Astrocyte (in vitro differentiated cells and primary cell): ENCODE data around the gene ZNF845. TPM values are rescaled to one million over a fixed set of nuclear protein-coding genes. Genes with fewer than 3 reads are reported as not detected.

ENCODE experiments used
- DNase-seq: peaks from one replicate; pipeline ENCODE4 v3.0.0-alpha.2; 2010; ENCODE audit warnings: low read depth
- FAIRE-seq: peaks from 2 replicates; lab custom pipeline; 2011; peaks lifted over from hg19 to GRCh38; lab: Jason Lieb, UNC
- H2AFZ ChIP-seq: 2 replicates; pipeline ENCODE4 v1.6.0; 2012; ENCODE audit warnings: low read depth, low read length, inconsistent platforms
- H3K27ac ChIP-seq: 2 replicates; pipeline ENCODE4 v1.5.1; 2011; ENCODE audit warnings: low read depth, low read length, inconsistent platforms
- H3K27me3 ChIP-seq: 2 replicates; pipeline ENCODE4 v1.6.0; 2011; ENCODE audit warnings: low read length, inconsistent platforms; ENCODE audit not compliant: insufficient read depth
- H3K36me3 ChIP-seq: 2 replicates; pipeline ENCODE4 v1.5.1; 2011; ENCODE audit warnings: low read length, inconsistent platforms; ENCODE audit not compliant: insufficient read depth
- H3K4me1 ChIP-seq: 2 replicates; pipeline ENCODE4 v1.5.1; 2011; ENCODE audit warnings: low read length, inconsistent platforms; ENCODE audit not compliant: insufficient read depth
- H3K4me2 ChIP-seq: 2 replicates; pipeline ENCODE4 v1.6.0; 2012; ENCODE audit warnings: low read length, inconsistent platforms
- H3K4me3 ChIP-seq: 2 replicates; pipeline ENCODE4 v1.5.1; 2011; ENCODE audit warnings: low read depth, mild to moderate bottlenecking, low read length, inconsistent platforms; ENCODE audit not compliant: insufficient read depth
- H3K79me2 ChIP-seq: 2 replicates; pipeline ENCODE4 v1.6.0; 2012; ENCODE audit warnings: mild to moderate bottlenecking, low read length, inconsistent platforms; ENCODE audit not compliant: insufficient read depth
- H3K9ac ChIP-seq: 2 replicates; pipeline ENCODE4 v1.6.0; 2012; ENCODE audit warnings: mild to moderate bottlenecking, low read length, inconsistent platforms
- H3K9me3 ChIP-seq: 2 replicates; pipeline ENCODE4 v1.5.1; 2012; ENCODE audit warnings: low read depth, mild to moderate bottlenecking, low read length, inconsistent platforms; ENCODE audit not compliant: insufficient read depth
- H4K20me1 ChIP-seq: 2 replicates; pipeline ENCODE4 v1.6.0; 2012; ENCODE audit warnings: low read length, inconsistent platforms; ENCODE audit not compliant: insufficient read depth
- H3K27ac Mint-ChIP-seq: one replicate; pipeline ENCODE4 v1.8.0; 2021; ENCODE audit warnings: mild to moderate bottlenecking, mixed read lengths; ENCODE audit not compliant: unreplicated experiment
- H3K27me3 Mint-ChIP-seq: one replicate; pipeline ENCODE4 v1.8.0; 2021; ENCODE audit warnings: low read depth, mixed read lengths; ENCODE audit not compliant: unreplicated experiment
- H3K36me3 Mint-ChIP-seq: one replicate; pipeline ENCODE4 v1.8.0; 2021; ENCODE audit warnings: low read depth, mixed read lengths; ENCODE audit not compliant: unreplicated experiment
- H3K4me1 Mint-ChIP-seq: one replicate; pipeline ENCODE4 v1.8.0; 2021; ENCODE audit warnings: low read depth, mixed read lengths; ENCODE audit not compliant: unreplicated experiment
- H3K4me3 Mint-ChIP-seq: one replicate; pipeline ENCODE4 v1.8.0; 2021; ENCODE audit warnings: mild to moderate bottlenecking, moderate library complexity, mixed read lengths; ENCODE audit not compliant: unreplicated experiment
- H3K9me3 Mint-ChIP-seq: one replicate; pipeline ENCODE4 v1.8.0; 2021; ENCODE audit warnings: mild to moderate bottlenecking, mixed read lengths; ENCODE audit not compliant: unreplicated experiment
- CTCF ChIP-seq: IDR thresholded peaks from 2 replicates; pipeline ENCODE4 v1.5.1; 2011; ENCODE audit warnings: low read depth, mild to moderate bottlenecking, inconsistent platforms, low read length, moderate library complexity; ENCODE audit not compliant: insufficient read depth
- EZH2 ChIP-seq: IDR thresholded peaks from 2 replicates; pipeline ENCODE4 v1.6.1; 2012; ENCODE audit warnings: mild to moderate bottlenecking, low read length, inconsistent platforms; ENCODE audit not compliant: insufficient read depth
- total RNA-seq: library from RNA; stranded (reverse); gene quantifications from 2 replicates; pipeline ENCODE4 v1.2.1, GENCODE V29; 2021

ZNF845 gene
- total RNA-seq, 1 donor from 2014 or later: 6.3 TPM

- H3K36me3 Mint-ChIP-seq: peaks cover 74% of the 10 kb centered on the region
- Histone ChIP-seq H3K4me1 (no peaks in the 10 kb centered on the region), H3K9me3 (peaks cover 32% of the 10 kb centered on the region), H4K20me1 (no peaks in the 10 kb centered on the region), H2AFZ (no peak overlapping the region), H3K79me2 (no peaks in the 10 kb centered on the region), H3K36me3 (no peaks in the 10 kb centered on the region), H3K4me2 (no peak overlapping the region), H3K9ac (no peak overlapping the region), H3K27me3 (no peaks in the 10 kb centered on the region), H3K27ac (no peak overlapping the region), H3K4me3 (no peak overlapping the region)
- TF ChIP-seq CTCF: no peak
- no peak for TF ChIP-seq EZH2
- no peak for DNase-seq
- peaks cover 68% of the 10 kb centered on the region for H3K9me3 Mint-ChIP-seq
- H3K4me3 Mint-ChIP-seq: no peak overlapping the region
- no peaks in the 10 kb centered on the region for H3K27me3 Mint-ChIP-seq
- no peak for FAIRE-seq
- no peak overlapping the region for H3K27ac Mint-ChIP-seq
- no peaks in the 10 kb centered on the region for H3K4me1 Mint-ChIP-seq
These were observed 47.8 kb downstream of the ZNF845 start for GRCh38 chr19:53381376-53381775.

- H3K27ac ChIP-seq: no peak overlapping the region
- no peaks in the 10 kb centered on the region for H3K4me1 ChIP-seq
- H3K9me3 ChIP-seq: peaks cover 14% of the 10 kb centered on the region
- peak; percentile 18 for DNase-seq
- TF ChIP-seq CTCF: no peak
- TF ChIP-seq EZH2: no peak
- H3K4me3 ChIP-seq: no peak overlapping the region
- H3K9me3 Mint-ChIP-seq: peaks cover 36% of the 10 kb centered on the region
- no peaks in the 10 kb centered on the region for H3K79me2 ChIP-seq
- H3K4me2 ChIP-seq: no peak overlapping the region
- H3K27me3 Mint-ChIP-seq: no peaks in the 10 kb centered on the region
- peaks cover 30% of the 10 kb centered on the region for H3K36me3 Mint-ChIP-seq
- no peak overlapping the region for H3K4me3 Mint-ChIP-seq
- H3K27me3 ChIP-seq: no peaks in the 10 kb centered on the region
- no peak for FAIRE-seq
- no peak overlapping the region for H2AFZ ChIP-seq
- no peak overlapping the region for H3K9ac ChIP-seq
- H4K20me1 ChIP-seq: no peaks in the 10 kb centered on the region
- peaks cover 3% of the 10 kb centered on the region for H3K4me1 Mint-ChIP-seq
- no peaks in the 10 kb centered on the region for H3K36me3 ChIP-seq
- H3K27ac Mint-ChIP-seq: no peak overlapping the region
These were observed 54.6 kb downstream of the ZNF845 start for GRCh38 chr19:53388168-53388567.

- Histone ChIP-seq H3K9me3 (peaks cover 8% of the 10 kb centered on the region), H3K4me3 (no peak overlapping the region), H3K27me3 (no peaks in the 10 kb centered on the region), H3K9ac (no peak overlapping the region), H3K27ac (no peak overlapping the region), H3K4me1 (no peaks in the 10 kb centered on the region), H2AFZ (no peak overlapping the region), H3K36me3 (no peaks in the 10 kb centered on the region), H3K79me2 (no peaks in the 10 kb centered on the region), H3K4me2 (no peak overlapping the region), H4K20me1 (no peaks in the 10 kb centered on the region)
- FAIRE-seq (no peak), DNase-seq (no peak)
- Mint-ChIP-seq H3K36me3 (peaks cover 26% of the 10 kb centered on the region), H3K4me1 (peaks cover 3% of the 10 kb centered on the region), H3K9me3 (peaks cover 29% of the 10 kb centered on the region), H3K4me3 (no peak overlapping the region), H3K27ac (no peak overlapping the region), H3K27me3 (no peaks in the 10 kb centered on the region)
- TF ChIP-seq EZH2 (no peak), CTCF (no peak)
These were observed 55.4 kb downstream of the ZNF845 start for GRCh38 chr19:53388904-53389303.
